ENCODE data around the gene SLC1A7.
A peak's percentile ranks its signal among the peaks of the same experiment; 100 is the strongest.

SLC1A7 gene

DNA sequence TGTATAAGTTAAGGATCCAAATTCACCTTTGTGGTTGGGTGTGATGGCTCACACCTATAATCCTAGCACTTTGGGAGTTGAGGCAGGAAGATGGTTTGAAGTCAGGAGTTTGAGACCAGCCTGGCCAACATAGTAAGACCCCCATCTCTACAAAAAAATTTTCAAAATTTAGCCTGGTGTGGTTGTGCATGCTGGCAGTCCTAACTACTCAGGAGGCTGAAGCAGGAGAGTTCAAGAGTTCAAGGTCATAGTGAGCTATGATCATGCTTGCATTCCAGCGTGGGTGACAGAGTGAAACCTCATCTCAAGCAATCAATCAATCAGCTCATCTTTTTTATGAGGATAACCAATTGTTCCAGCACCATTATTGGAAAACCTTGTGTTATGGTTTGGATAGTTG, 16.5 kb upstream of the SLC1A7 start:
- DNase-seq: no peak

- DNase-seq: no peak
Measured at GRCh38 chr1:53156783-53157182, 14.3 kb upstream of the SLC1A7 start.

- DNase-seq: no peak
Measured at GRCh38 chr1:53155945-53156344, 13.5 kb upstream of the SLC1A7 start.

GRCh38 chr1:53155534-53155933, 13.1 kb upstream of the SLC1A7 start:
- no peak for DNase-seq

- DNase-seq: no peak
Measured at GRCh38 chr1:53154859-53155438, 12.5 kb upstream of the SLC1A7 start.

- no peak for DNase-seq
Measured at GRCh38 chr1:53153752-53154151, 11.3 kb upstream of the SLC1A7 start.

DNA sequence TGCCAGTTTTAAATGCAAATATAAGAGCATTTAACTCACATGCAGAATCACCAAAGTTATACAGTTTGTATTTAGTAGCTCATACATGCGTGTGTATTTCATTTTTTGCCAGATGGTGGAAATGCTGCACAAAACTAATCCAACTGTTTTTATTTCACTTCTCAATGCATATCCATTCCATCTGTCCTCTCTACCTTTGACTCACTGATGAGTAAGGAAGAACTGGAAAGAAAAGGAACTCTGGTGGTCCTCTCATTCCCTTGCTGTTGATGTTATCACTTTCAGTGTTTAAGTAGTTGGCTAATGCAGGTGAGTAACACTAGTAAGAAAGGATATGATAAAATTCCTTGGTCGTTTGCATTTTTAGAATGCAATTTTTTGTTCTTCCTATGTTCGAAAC, 5.7 kb upstream of the SLC1A7 start:
- DNase-seq: no peak

GRCh38 chr1:53147174-53147573, 4.7 kb upstream of the SLC1A7 start:
- no peak for DNase-seq

DNA sequence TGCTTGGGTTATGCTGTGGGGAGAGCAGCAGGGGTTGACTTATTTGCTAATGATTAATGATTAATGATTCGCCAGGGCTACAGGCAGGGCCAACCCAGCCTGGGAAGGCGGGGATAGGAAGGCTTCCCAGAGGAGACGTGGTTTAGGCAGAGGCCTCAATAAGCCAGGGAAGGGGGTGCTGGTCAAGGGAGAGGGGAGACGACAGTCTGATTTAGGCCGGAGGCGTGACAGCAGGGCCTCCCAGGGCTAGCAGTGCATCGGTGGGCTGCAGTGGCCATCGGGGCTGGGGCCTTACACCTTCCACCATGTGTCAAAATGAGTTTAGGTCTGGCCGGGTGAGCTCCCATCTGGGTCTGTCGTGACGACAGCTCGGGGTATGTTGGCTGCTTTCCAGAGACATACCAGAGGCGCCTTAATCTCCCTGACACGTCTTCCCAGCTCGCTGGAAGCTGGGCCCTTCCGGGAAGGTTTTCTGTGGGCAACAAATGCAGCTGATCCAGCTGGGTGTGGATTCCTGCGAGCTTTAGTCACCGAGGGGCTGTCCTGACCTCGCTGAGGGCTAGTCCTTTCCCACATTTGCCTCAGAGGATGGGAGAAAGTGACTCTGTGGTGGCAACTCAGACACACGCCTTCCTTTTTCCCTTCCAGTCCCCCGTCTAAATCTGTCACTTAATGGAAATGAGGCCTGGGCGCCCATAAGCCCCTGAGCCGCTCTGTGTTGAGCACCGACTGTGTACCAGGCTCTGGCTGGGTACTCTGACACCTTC, 3.7 kb upstream of the SLC1A7 start:
- DNase-seq: no peak

- DNase-seq: no peak
Measured at GRCh38 chr1:53145619-53145941, 3.1 kb upstream of the SLC1A7 start.

DNA sequence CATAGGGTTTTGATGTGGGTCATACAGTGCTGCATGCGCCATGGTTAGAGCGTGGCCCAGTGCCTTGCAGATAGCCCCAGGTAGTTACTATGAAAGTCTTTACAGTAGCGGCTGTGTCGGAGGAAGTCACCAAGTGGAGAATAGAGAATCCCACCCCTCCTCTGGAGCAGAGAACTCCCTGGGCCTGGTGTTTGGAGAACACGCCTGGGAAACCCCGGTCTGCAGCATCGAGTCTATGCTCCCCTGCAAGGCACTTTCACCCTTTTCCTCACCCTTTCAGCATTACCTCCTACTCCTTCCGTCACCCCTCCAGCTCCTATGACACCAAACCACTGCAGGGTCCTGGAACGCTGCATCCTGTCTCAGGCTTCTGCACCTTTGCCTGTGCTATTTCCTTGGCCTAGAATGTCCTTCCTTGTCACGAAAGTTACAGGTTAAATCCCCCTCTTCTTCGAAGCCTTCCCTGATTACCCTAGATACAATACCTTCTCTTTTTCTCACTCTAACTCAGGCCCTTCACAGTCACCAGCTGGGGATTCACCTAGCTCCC, 2.7 kb upstream of the SLC1A7 start:
- DNase-seq: no peak

DNA sequence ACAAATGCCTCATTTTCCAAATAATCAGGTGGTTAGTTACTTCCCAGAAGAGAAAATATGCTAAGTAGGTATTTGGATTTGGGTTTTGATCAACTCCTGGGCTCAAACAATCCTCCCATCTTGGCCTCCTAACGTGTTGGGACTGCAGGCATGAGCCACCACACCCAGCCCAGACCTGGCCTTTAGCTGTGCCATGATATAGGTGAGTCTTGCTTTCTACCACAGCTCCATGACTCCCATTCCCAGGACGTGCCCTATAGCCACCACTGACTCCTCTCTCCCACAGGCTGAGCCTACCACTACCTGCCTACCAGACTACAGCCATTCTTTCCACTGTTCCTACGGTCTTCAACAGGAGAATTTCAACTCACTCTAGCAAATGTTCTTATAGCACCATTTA, 1.8 kb upstream of the SLC1A7 start:
- DNase-seq: no peak

DNA sequence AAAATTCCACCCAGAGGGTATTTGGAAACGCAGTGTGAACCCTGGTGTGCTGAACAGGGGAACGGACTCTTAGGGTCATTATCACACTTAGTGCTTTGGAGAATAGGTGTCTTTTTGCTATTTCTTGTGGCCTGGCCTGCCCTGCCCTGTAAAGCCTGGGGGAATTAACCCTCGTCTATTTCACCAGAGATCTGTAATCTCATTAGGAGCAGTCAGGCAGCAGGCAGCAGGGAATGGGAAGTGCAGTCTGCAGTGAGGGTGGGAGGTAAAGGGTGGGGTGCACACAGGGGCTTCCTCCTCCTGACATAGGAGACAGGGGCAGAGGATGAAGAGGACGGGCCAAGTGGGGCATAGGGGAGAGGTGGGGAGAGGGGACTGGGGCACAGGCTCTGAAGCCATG, 1.1 kb upstream of the SLC1A7 start:
- no peak for DNase-seq

GRCh38 chr1:53141487-53142055, 867 bp downstream of the SLC1A7 start:
- no peak for DNase-seq

GRCh38 chr1:53140451-53140850, 2.0 kb downstream of the SLC1A7 start:
- DNase-seq: no peak

DNA sequence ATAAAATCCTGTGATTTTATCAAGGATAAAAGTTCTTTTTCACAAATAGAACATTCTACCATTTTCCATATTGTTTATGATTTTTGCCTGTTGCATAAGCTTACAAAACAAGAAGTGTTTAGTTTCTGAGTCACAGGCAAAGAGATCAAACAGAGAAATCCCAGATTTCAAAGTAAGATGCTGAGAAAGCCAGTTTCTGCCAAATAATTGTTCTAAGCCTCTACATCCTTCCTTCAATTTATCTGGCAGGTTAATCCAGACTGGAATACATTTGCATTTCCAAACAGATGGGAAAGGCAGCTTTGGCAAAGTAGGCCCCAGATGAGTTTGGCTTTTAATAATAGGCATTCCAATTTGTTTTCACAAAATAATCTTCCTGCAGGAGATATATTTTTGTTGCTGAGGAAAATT, 2.5 kb downstream of the SLC1A7 start:
- DNase-seq: no peak

DNA sequence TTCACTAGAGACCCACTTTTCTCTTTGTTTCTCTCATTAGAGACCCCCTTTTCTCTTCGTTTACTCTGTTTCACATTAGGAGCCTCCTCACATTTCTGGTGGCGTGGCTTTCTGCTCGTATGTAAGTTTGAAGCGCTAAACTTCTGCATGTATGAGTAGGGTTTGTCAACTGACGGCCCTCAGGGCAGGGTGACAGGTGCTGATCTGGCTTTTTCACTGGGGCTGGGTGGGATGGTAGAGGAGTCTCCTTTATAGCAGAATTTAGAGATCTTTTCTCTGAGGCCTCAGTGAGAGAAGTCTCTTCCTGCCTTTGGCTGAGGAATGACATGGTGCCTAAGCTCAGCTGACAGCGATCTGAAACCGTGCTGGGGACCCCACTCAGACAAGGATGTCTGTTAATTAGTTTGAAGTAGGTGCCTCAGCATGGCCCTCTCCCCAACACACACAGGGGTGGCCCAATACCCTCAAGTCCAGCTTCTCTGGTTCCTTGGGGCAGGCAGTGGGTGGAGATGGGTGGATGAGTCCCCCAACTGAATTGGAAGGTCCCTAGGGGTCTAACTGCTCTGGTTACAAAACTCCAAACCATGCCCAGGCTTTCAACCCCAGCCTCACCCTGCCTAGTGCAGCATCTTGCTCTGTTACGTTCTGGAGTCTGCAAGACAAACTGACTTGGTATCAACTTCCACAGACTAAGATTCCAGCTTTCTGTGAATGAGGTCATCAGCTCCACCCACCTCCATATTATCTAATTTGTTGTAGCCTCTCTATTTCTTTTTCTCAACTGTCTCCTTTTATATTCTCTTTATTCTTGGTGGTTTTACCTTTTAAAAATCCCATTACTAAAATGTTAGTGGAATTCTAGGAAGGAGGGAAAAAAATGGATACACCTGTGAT, 3.2 kb downstream of the SLC1A7 start:
- DNase-seq: no peak

GRCh38 chr1:53137729-53138128, 4.7 kb downstream of the SLC1A7 start:
- no peak for DNase-seq

DNA sequence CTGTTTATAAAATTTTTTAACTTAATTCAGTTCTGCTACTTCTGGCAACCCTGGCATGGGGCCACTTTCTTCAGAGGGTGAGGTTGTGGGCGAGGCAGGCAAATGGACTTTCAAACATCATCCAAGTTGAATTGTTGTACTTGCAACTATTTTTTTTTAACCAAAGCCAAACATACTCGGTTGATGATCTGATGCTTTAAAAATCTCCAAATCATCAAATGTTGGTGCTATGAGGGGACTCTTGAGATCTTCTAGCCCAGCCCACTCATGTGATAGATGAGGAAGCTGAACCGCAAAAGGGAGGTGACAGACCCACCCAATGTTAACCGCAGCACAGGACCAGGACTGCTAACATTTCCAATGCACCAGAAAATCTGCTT, 6.7 kb downstream of the SLC1A7 start:
- DNase-seq: no peak

DNA sequence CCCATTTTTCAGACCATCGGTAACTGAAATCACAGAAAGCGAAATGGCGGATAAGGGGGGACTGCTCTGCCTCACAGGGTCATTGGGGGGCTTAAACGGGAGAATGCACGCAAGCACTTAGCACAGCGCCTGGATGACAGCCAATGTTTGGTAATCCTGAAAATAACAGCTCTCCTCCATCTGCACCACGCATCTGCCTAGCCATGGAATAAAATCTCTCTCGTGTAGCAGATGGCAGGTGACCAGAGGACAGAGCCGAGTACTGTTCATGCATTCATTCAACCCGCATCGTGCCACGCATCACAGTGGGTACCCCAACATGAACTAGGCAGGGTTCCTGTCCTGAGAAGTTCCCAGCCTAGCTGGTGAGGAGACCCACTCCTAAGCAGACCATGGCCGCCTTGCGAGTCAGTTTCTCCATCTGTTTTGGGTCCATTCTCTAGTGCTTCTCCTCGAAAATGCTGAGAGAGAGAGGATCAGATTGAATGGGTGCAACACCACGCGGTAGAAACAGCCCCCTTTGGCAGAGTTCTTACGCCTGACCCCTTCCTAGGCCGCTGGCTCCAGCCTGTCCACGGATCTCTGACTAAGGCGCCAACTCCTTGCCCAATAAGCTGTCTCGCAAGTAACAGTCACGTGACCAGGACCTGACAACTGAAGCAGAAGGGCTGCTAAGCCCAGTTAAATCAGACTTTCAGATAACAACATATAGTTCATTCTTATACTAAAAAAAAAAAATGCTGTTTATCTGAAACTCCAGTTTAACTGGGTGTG, 7.3 kb downstream of the SLC1A7 start:
- DNase-seq: peak; percentile 16

DNA sequence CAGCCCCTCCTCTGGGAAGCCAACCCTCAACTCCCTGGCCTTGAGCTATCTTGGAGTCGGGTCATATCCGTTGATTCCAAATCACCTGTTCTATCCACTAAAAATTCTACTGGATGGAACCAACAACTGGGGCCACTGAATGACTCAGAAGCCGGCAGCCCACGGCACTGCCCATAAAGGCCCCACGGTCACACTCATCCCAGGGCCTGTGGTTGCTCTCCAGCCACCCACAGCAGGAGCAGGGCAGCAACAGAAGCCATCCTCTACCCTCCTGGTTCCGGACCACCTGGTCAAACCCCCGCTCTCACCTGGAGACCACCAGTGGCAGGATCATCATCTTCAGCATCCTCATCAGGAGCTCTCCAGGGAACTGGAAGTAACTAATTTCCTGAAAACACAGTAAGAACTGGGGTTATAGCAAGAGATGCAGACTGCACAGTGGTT, 8.4 kb downstream of the SLC1A7 start:
- no peak for DNase-seq

GRCh38 chr1:53133261-53134041, 9.0 kb downstream of the SLC1A7 start:
- no peak for DNase-seq
